Fibroblast of lung (primary cell): ENCODE measurements around the gene RAD17.

Source experiments
- CTCF ChIP-seq, 2 donors: IDR thresholded peaks in 1 of 2; conservative IDR thresholded peaks in 1 of 2; 1 replicate in 1 of 2; 2 replicates in 1 of 2; pipeline ENCODE4 v1.5.1; 2011 to 2012; ENCODE audit warnings: low read length in 2 of 2, control low read depth in 1 of 2, inconsistent platforms in 1 of 2, low read depth in 1 of 2, mild to moderate bottlenecking in 1 of 2
- EZH2 ChIP-seq: IDR thresholded peaks from 2 replicates; pipeline ENCODE4 v1.5.1; 2012; ENCODE audit warnings: low read length, control low read depth, mild to moderate bottlenecking; ENCODE audit errors: missing control alignments

GRCh38 chr5:69335341-69335935 lies 34.2 kb upstream of the RAD17 start:
- no peak for TF ChIP-seq CTCF (conservative IDR thresholded peaks at IDR 0.05 in 1 of 2, IDR thresholded peaks at IDR 0.05 in 1 of 2; ENCODE audit: low read depth in 1 of 2, low read length in 2 of 2)
- no peak for TF ChIP-seq EZH2
